ENCODE results near the gene RRP36. TPM values are rescaled to one million over a fixed set of nuclear protein-coding genes. Genes with fewer than 3 reads are reported as not detected.

RRP36 gene
- total and polyA plus RNA-seq, 12 donors: 29.6 to 109 (median 50.7) TPM

- Histone ChIP-seq H3K9me3 (replicated peaks in 1 of 3) (no peaks in the 10 kb centered on the region), H3K27ac (no peak overlapping the region), H3K36me3 (replicated peaks in 1 of 2) (peaks cover 0 to 57% of the 10 kb centered on the region in 2 donors), H3K4me3 (no peak overlapping the region), H3K4me1 (replicated peaks in 1 of 2) (peaks cover 0 to 4% of the 10 kb centered on the region in 2 donors), H3K27me3 (no peaks in the 10 kb centered on the region)
- no peak for TF ChIP-seq POLR2A (IDR thresholded peaks at IDR 0.05)
- TF ChIP-seq, protein P1, sequence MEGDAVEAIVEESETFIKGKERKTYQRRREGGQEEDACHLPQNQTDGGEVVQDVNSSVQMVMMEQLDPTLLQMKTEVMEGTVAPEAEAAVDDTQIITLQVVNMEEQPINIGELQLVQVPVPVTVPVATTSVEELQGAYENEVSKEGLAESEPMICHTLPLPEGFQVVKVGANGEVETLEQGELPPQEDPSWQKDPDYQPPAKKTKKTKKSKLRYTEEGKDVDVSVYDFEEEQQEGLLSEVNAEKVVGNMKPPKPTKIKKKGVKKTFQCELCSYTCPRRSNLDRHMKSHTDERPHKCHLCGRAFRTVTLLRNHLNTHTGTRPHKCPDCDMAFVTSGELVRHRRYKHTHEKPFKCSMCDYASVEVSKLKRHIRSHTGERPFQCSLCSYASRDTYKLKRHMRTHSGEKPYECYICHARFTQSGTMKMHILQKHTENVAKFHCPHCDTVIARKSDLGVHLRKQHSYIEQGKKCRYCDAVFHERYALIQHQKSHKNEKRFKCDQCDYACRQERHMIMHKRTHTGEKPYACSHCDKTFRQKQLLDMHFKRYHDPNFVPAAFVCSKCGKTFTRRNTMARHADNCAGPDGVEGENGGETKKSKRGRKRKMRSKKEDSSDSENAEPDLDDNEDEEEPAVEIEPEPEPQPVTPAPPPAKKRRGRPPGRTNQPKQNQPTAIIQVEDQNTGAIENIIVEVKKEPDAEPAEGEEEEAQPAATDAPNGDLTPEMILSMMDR (IDR thresholded peaks at IDR 0.05): no peak
- intact Hi-C loops (cut with DNase I): no loop called here
- DNase-seq: no peak
- WGBS, 4 donors: 82 to 94% (median 91%) methylated on average over 6 to 9 of the region's 9 CpGs
Measured at GRCh38 chr6:43007126-43007525, 14.3 kb upstream of the RRP36 start.

DNA sequence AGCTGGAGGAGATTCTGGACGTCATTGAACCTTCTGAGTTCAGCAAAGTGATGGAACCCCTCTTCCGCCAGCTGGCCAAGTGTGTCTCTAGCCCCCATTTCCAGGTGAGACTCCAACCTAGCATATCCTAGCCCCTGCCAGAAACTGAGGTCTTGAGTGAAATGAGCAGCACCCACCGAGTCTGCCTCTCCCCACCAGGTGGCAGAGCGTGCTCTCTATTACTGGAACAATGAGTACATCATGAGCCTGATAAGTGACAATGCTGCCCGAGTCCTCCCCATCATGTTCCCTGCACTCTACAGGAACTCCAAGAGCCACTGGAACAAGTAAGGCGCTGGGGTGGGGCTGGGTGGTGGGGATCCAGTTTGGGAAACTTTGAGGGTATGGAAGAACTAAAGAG lies 12.3 kb upstream of the RRP36 start:
- Histone ChIP-seq H3K27me3 (no peaks in the 10 kb centered on the region), H3K27ac (no peak overlapping the region), H3K9me3 (replicated peaks in 1 of 3) (no peaks in the 10 kb centered on the region), H3K4me3 (no peak overlapping the region), H3K36me3 (replicated peaks in 1 of 2) (peaks cover 0 to 59% of the 10 kb centered on the region in 2 donors), H3K4me1 (replicated peaks in 1 of 2) (peaks cover 0 to 16% of the 10 kb centered on the region in 2 donors)
- DNase-seq: peak in 5 of 7 donors; percentile 31 to 77 (median 45)
- 59 to 76% (median 68%) methylated on average over 4 to 6 of the region's 6 CpGs for WGBS, 4 donors
- TF ChIP-seq, protein P1 (IDR thresholded peaks at IDR 0.05): peak in 5 of 6 experiments; percentile 22 to 36 (median 30)
- no peak for TF ChIP-seq POLR2A (IDR thresholded peaks at IDR 0.05)
- intact Hi-C loops (cut with DNase I): no loop called here

GRCh38 chr6:43011207-43011606 lies 10.2 kb upstream of the RRP36 start:
- no peak overlapping the region for H3K27ac ChIP-seq
- TF ChIP-seq POLR2A (IDR thresholded peaks at IDR 0.05): no peak
- TF ChIP-seq, protein P1 (IDR thresholded peaks at IDR 0.05): no peak
- H3K9me3 ChIP-seq (replicated peaks in 1 of 3): no peaks in the 10 kb centered on the region
- H3K36me3 ChIP-seq (replicated peaks in 1 of 2): peaks cover 0 to 59% of the 10 kb centered on the region in 2 donors
- H3K4me1 ChIP-seq (replicated peaks in 1 of 2): peaks cover 13 to 33% of the 10 kb centered on the region in 2 donors
- no peak for DNase-seq
- 79 to 88% (median 83%) methylated on average over 4 to 6 of the region's 6 CpGs for WGBS, 4 donors
- no peak overlapping the region for H3K4me3 ChIP-seq
- H3K27me3 ChIP-seq: no peaks in the 10 kb centered on the region
- intact Hi-C loops (cut with DNase I): no loop called here

DNA sequence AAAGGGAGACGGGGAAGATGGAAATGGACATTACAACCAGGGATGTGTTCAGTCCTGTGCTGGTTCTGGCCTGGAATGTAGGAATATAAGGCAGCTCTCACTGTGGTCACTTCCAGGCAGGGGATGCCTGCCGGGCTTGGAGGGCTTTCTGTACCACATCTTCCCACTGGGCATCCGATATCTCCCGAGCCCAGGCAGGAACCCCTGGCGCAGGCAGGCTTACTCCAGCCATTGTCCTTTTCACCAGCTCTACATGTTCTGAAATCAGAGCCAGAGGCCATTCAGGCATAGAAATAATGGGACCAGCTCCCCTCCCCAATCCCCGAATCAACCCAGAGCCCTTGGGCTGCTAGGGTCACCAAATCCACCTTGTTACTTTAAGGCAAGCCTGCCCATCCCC lies 9.1 kb upstream of the RRP36 start:
- no peak for DNase-seq
- H3K27me3 ChIP-seq: no peaks in the 10 kb centered on the region
- no peak for TF ChIP-seq POLR2A (IDR thresholded peaks at IDR 0.05)
- TF ChIP-seq, protein P1 (IDR thresholded peaks at IDR 0.05): no peak
- 80 to 89% (median 86%) methylated on average over 5 to 6 of the region's 6 CpGs for WGBS, 4 donors
- H3K4me1 ChIP-seq (replicated peaks in 1 of 2): peaks cover 24 to 44% of the 10 kb centered on the region in 2 donors
- peaks cover 0 to 52% of the 10 kb centered on the region in 2 donors for H3K36me3 ChIP-seq (replicated peaks in 1 of 2)
- no peaks in the 10 kb centered on the region for H3K9me3 ChIP-seq (replicated peaks in 1 of 3)
- H3K4me3 ChIP-seq: no peak overlapping the region
- intact Hi-C loops (cut with DNase I): no loop called here
- H3K27ac ChIP-seq: no peak overlapping the region
